B cell (primary cell): ENCODE results near the gene COX10. TPM values are rescaled to one million over a fixed set of nuclear protein-coding genes. Genes with fewer than 3 reads are reported as not detected.

Source experiments
- ATAC-seq: fragments of 200-7000 bp; cut with Tn5 transposase; one replicate; pipeline ENCODE4 v1.10.0; 2021; ENCODE audit warnings: low read depth, mild to moderate bottlenecking, moderate number of reproducible peaks, moderate library complexity
- CTCF ChIA-PET: fragments of 350-600 bp; sonication (Branson Sonifier 250); formaldehyde crosslinking; loops from one replicate; lab custom pipeline; 2021; ENCODE audit warnings: antibody characterized with exemption, inconsistent platforms; lab: Charles Lee
- POLR2A ChIA-PET: fragments of 350-600 bp; sonication (Branson Sonifier 250); formaldehyde crosslinking; loops from one replicate; lab custom pipeline; 2021; ENCODE audit warnings: antibody characterized with exemption; lab: Charles Lee
- DNase-seq: peaks from one replicate; pipeline ENCODE4 v3.0.0; 2013
- H2AFZ ChIP-seq: 2 replicates; pipeline ENCODE4 v1.6.1; 2012; ENCODE audit warnings: mild to moderate bottlenecking, low read depth, low read length; ENCODE audit not compliant: insufficient read depth, poor library complexity, severe bottlenecking
- H3K27ac ChIP-seq, 2 donors: 1 replicate in 1 of 2; 2 replicates in 1 of 2; pipeline ENCODE4 v1.5.1; 2012 to 2013; ENCODE audit warnings: low read length in 2 of 2, mild to moderate bottlenecking in 2 of 2, moderate library complexity in 1 of 2
- H3K27me3 ChIP-seq, 4 experiments: fragments of 200-600 bp in 1 of 4; sonication (generic) in 1 of 4; replicated peaks in 1 of 4; 1 replicate in 2 of 4; 2 replicates in 2 of 4; pipeline versions ENCODE4 v1.6.1 to v1.7.0; 2013 to 2016; ENCODE audit warnings: low read length in 3 of 4, mild to moderate bottlenecking in 2 of 4, mixed read lengths in 1 of 4, moderate library complexity in 1 of 4; ENCODE audit not compliant: insufficient read depth in 4 of 4, control insufficient read depth in 3 of 4; ENCODE audit errors: control extremely low read depth in 1 of 4
- H3K36me3 ChIP-seq, 2 experiments: replicated peaks in 1 of 2; 1 replicate in 1 of 2; 2 replicates in 1 of 2; pipeline versions ENCODE4 v1.6.1 to v1.7.1; 2013; ENCODE audit warnings: low read length in 1 of 2; ENCODE audit not compliant: insufficient read depth in 2 of 2, control insufficient read depth in 1 of 2; ENCODE audit errors: control extremely low read depth in 1 of 2, extremely low read depth in 1 of 2
- H3K4me1 ChIP-seq, 2 donors: fragments of 200-600 bp in 1 of 2; sonication (generic) in 1 of 2; 1 replicate in 1 of 2; 2 replicates in 1 of 2; pipeline versions ENCODE4 v1.5.1 to v1.6.1; 2013 to 2017; ENCODE audit warnings: low read length in 2 of 2; ENCODE audit not compliant: control insufficient read depth in 2 of 2, insufficient read depth in 2 of 2
- H3K4me2 ChIP-seq: replicated peaks from 2 replicates; pipeline ENCODE3; 2012; ENCODE audit warnings: mild to moderate bottlenecking, low read depth, low read length; ENCODE audit not compliant: poor library complexity, severe bottlenecking
- H3K4me3 ChIP-seq, 5 experiments: fragments of 200-600 bp in 1 of 5; sonication (generic) in 1 of 5; 1 replicate in 3 of 5; 2 replicates in 2 of 5; pipeline versions ENCODE4 v1.5.1 to v1.7.0; 2011 to 2016; ENCODE audit warnings: low read length in 4 of 5, mild to moderate bottlenecking in 4 of 5, low read depth in 2 of 5, control low read depth in 1 of 5, moderate library complexity in 1 of 5; ENCODE audit not compliant: insufficient read depth in 1 of 5; ENCODE audit errors: control extremely low read depth in 1 of 5, extremely low read depth in 1 of 5
- H3K79me2 ChIP-seq: fragments of 200-600 bp; sonication (generic); one replicate; pipeline ENCODE4 v1.6.0; 2016; ENCODE audit warnings: low read length; ENCODE audit not compliant: control insufficient read depth, insufficient read depth
- H3K9ac ChIP-seq: fragments of 200-600 bp; sonication (generic); 2 replicates; pipeline ENCODE4 v1.6.1; 2017; ENCODE audit warnings: mild to moderate bottlenecking, low read length, moderate library complexity
- H3K9me3 ChIP-seq, 3 donors: one replicate each; pipeline versions ENCODE4 v1.6.1 to v1.7.1; 2013; ENCODE audit warnings: low read length in 2 of 3; ENCODE audit not compliant: control insufficient read depth in 2 of 3, insufficient read depth in 1 of 3; ENCODE audit errors: control extremely low read depth in 1 of 3
- H4K20me1 ChIP-seq: 2 replicates; pipeline ENCODE4 v1.6.0; 2012; ENCODE audit warnings: mild to moderate bottlenecking, low read length; ENCODE audit not compliant: insufficient read depth, control insufficient read depth, poor library complexity, severe bottlenecking
- H3K27ac Mint-ChIP-seq: one replicate; pipeline ENCODE4 v1.8.0; 2021; ENCODE audit warnings: mixed read lengths
- H3K27me3 Mint-ChIP-seq: one replicate; pipeline ENCODE4 v1.8.0; 2021; ENCODE audit warnings: mixed read lengths
- H3K4me1 Mint-ChIP-seq: one replicate; pipeline ENCODE4 v1.8.0; 2021; ENCODE audit warnings: mixed read lengths
- H3K4me3 Mint-ChIP-seq: one replicate; pipeline ENCODE4 v1.8.0; 2021; ENCODE audit warnings: mixed read lengths
- H3K9me3 Mint-ChIP-seq: one replicate; pipeline ENCODE4 v1.8.0; 2022; ENCODE audit warnings: mixed read lengths; ENCODE audit not compliant: insufficient read depth
- EZH2 ChIP-seq: IDR thresholded peaks from 2 replicates; pipeline ENCODE4 v1.6.1; 2012; ENCODE audit warnings: borderline replicate concordance, low read depth, mild to moderate bottlenecking, moderate library complexity, low read length; ENCODE audit not compliant: insufficient read depth, poor library complexity, severe bottlenecking
- WGBS: methylation state at CpG from one replicate; pipeline ENCODE4 v1.1.5; 2013; ENCODE audit warnings: missing lambda C conversion rate; ENCODE audit not compliant: insufficient coverage; 5-methylcytosine and 5-hydroxymethylcytosine counted together
- intact Hi-C: fragments of 100-400 bp; cut with micrococcal nuclease; formaldehyde crosslinking; loops from one replicate; pipeline ENCODE4 v1.10.0; 2022
- polyA plus RNA-seq: library from polyadenylated mRNA; depleted of rRNA; stranded (reverse); fragments of >200 nt; gene quantifications from 2 replicates; pipeline ENCODE4 v1.2.3, GENCODE V29; 2012
- total RNA-seq, 2 donors: library from RNA; stranded (reverse); fragments of 120-200 nt in 1 of 2; gene quantifications; 1 replicate in 1 of 2; 2 replicates in 1 of 2; pipeline versions ENCODE4 v1.2.3 to v1.2.4, GENCODE V29; 2013 to 2022
- TF ChIP-seq, protein P1 (sequence below): fragments of 200-600 bp; IDR thresholded peaks from one replicate; pipeline ENCODE4 v1.8.0; 2022; ENCODE audit warnings: antibody characterized with exemption, mild to moderate bottlenecking

COX10 gene
- total and polyA plus RNA-seq, 2 donors (not counting 1 experiment from before 2014, with no cell fraction given) = 21.8 to 23.3 TPM

DNA sequence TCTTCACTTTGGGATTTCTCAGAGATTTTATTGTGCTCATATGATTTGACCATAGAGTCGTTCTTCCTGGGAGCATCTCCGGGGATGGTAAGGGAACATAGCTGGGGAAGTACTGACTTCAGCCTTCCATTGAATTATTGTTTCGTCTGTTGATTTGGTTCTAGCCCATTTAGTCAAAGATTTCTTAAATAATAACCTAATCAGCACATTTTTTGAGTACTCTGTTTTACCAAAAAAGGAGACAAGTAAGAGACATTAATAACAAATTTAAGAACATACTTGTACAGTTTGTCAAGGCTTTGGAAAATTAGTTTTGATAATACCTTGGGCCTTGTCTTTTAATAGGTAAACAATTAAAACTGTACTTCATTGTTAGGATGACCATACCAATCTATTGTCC lies 89.4 kb downstream of the COX10 start:
- POLR2A ChIA-PET = no interaction called here
- CTCF ChIA-PET = no interaction called here
- no peak overlapping the region for H3K4me3 ChIP-seq
- H3K27ac ChIP-seq = no peak overlapping the region
- intact Hi-C loops = no loop called here
- H3K9me3 ChIP-seq = no peaks in the 10 kb centered on the region
- DNase-seq = no peak
- no peaks in the 10 kb centered on the region for H3K9me3 Mint-ChIP-seq
- H3K27me3 ChIP-seq = no peaks in the 10 kb centered on the region
- H2AFZ ChIP-seq = no peak overlapping the region
- H3K4me1 ChIP-seq = no peaks in the 10 kb centered on the region
- no peak overlapping the region for H3K4me3 Mint-ChIP-seq
- peaks cover 13% of the 10 kb centered on the region for H4K20me1 ChIP-seq
- no peaks in the 10 kb centered on the region for H3K27me3 Mint-ChIP-seq
- no peak for ATAC-seq
- no peak overlapping the region for H3K27ac Mint-ChIP-seq
- H3K79me2 ChIP-seq = no peaks in the 10 kb centered on the region
- H3K4me1 Mint-ChIP-seq = no peaks in the 10 kb centered on the region
- H3K36me3 ChIP-seq = peaks cover 0 to 9% of the 10 kb centered on the region in 2 experiments
- 100% methylated on average over 2 of the region's 3 CpGs for WGBS
- H3K9ac ChIP-seq = no peak overlapping the region
- no peak overlapping the region for H3K4me2 ChIP-seq
- no peak for TF ChIP-seq EZH2
- TF ChIP-seq, protein P1, sequence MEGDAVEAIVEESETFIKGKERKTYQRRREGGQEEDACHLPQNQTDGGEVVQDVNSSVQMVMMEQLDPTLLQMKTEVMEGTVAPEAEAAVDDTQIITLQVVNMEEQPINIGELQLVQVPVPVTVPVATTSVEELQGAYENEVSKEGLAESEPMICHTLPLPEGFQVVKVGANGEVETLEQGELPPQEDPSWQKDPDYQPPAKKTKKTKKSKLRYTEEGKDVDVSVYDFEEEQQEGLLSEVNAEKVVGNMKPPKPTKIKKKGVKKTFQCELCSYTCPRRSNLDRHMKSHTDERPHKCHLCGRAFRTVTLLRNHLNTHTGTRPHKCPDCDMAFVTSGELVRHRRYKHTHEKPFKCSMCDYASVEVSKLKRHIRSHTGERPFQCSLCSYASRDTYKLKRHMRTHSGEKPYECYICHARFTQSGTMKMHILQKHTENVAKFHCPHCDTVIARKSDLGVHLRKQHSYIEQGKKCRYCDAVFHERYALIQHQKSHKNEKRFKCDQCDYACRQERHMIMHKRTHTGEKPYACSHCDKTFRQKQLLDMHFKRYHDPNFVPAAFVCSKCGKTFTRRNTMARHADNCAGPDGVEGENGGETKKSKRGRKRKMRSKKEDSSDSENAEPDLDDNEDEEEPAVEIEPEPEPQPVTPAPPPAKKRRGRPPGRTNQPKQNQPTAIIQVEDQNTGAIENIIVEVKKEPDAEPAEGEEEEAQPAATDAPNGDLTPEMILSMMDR = no peak

DNA sequence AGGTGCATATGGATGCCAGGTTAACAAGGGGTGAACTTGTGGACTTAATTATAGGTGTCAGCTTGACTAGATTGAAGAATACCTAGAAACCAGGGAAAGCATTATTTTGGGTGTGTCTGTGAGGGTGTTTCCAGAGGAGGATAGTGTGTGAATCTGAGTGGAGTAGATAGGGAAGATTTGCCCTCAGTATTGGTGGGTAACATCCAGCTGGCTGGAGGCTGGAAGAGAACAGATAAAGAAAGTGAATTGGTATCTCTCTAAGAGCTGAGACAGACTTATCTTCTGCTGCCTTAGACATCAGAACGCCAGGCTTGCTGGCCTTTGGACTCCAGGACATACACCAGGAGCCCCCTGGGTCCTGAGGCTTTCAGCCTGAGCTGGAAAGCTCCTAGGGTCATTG lies 92.1 kb downstream of the COX10 start:
- H3K4me3 ChIP-seq = no peak overlapping the region
- CTCF ChIA-PET = no interaction called here
- no peaks in the 10 kb centered on the region for H3K27me3 Mint-ChIP-seq
- peaks cover 15% of the 10 kb centered on the region for H4K20me1 ChIP-seq
- H3K79me2 ChIP-seq = no peaks in the 10 kb centered on the region
- no peak overlapping the region for H3K4me3 Mint-ChIP-seq
- no peaks in the 10 kb centered on the region for H3K9me3 ChIP-seq
- intact Hi-C loops = no loop called here
- no peak for DNase-seq
- no peak for TF ChIP-seq EZH2
- TF ChIP-seq, protein P1 = no peak
- peaks cover 0 to 9% of the 10 kb centered on the region in 2 experiments for H3K36me3 ChIP-seq
- WGBS = 100% methylated on average over 1 of the region's 1 CpG
- no peak overlapping the region for H3K9ac ChIP-seq
- no peak overlapping the region for H2AFZ ChIP-seq
- H3K27me3 ChIP-seq = no peaks in the 10 kb centered on the region
- H3K4me2 ChIP-seq = no peak overlapping the region
- H3K27ac Mint-ChIP-seq = no peak overlapping the region
- H3K4me1 Mint-ChIP-seq = no peaks in the 10 kb centered on the region
- no peaks in the 10 kb centered on the region for H3K4me1 ChIP-seq
- H3K27ac ChIP-seq = no peak overlapping the region
- no peaks in the 10 kb centered on the region for H3K9me3 Mint-ChIP-seq
- no peak for ATAC-seq
- POLR2A ChIA-PET = no interaction called here
